Measurements from ENCODE around the gene TXK. TPM values are rescaled to one million over a fixed set of nuclear protein-coding genes. Genes with fewer than 3 reads are reported as not detected.
A peak's percentile ranks its signal among the peaks of the same experiment; 100 is the strongest.

Gene TXK
- total RNA-seq, 1 donor from 2014 or later = 1.7 TPM

GRCh38 chr4:48032721-48033120 is 101.3 kb downstream of the TXK start:
- Mint-ChIP-seq H3K36me3 (peaks cover 34% of the 10 kb centered on the region), H3K4me1 (peaks cover 15% of the 10 kb centered on the region), H3K27ac (no peak overlapping the region), H3K4me3 (no peak overlapping the region), H3K27me3 (ENCODE audit: low read depth) (no peaks in the 10 kb centered on the region), H3K9me3 (peaks cover 3% of the 10 kb centered on the region)
- DNase-seq (ENCODE audit: low spot score in 2 of 2, unreplicated experiment in 2 of 2) = no peak
- TF ChIP-seq, protein P1, sequence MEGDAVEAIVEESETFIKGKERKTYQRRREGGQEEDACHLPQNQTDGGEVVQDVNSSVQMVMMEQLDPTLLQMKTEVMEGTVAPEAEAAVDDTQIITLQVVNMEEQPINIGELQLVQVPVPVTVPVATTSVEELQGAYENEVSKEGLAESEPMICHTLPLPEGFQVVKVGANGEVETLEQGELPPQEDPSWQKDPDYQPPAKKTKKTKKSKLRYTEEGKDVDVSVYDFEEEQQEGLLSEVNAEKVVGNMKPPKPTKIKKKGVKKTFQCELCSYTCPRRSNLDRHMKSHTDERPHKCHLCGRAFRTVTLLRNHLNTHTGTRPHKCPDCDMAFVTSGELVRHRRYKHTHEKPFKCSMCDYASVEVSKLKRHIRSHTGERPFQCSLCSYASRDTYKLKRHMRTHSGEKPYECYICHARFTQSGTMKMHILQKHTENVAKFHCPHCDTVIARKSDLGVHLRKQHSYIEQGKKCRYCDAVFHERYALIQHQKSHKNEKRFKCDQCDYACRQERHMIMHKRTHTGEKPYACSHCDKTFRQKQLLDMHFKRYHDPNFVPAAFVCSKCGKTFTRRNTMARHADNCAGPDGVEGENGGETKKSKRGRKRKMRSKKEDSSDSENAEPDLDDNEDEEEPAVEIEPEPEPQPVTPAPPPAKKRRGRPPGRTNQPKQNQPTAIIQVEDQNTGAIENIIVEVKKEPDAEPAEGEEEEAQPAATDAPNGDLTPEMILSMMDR (IDR thresholded peaks at IDR 0.05; ENCODE audit: unreplicated experiment) = no peak

- Mint-ChIP-seq H3K9me3 (peaks cover 4% of the 10 kb centered on the region), H3K4me3 (no peak overlapping the region), H3K27ac (peak overlapping the region; percentile 35), H3K36me3 (peaks cover 39% of the 10 kb centered on the region), H3K27me3 (ENCODE audit: low read depth) (no peaks in the 10 kb centered on the region), H3K4me1 (peaks cover 15% of the 10 kb centered on the region)
- no peak for DNase-seq (ENCODE audit: low spot score in 2 of 2, unreplicated experiment in 2 of 2)
- TF ChIP-seq, protein P1 (IDR thresholded peaks at IDR 0.05; ENCODE audit: unreplicated experiment) = no peak
Measured at GRCh38 chr4:48031802-48032525, 102.1 kb downstream of the TXK start.

GRCh38 chr4:48030470-48030869 is 103.6 kb downstream of the TXK start:
- Mint-ChIP-seq H3K27ac (peak overlapping the region; percentile 6), H3K4me1 (peaks cover 15% of the 10 kb centered on the region), H3K9me3 (peaks cover 4% of the 10 kb centered on the region), H3K4me3 (no peak overlapping the region), H3K36me3 (peaks cover 33% of the 10 kb centered on the region), H3K27me3 (ENCODE audit: low read depth) (no peaks in the 10 kb centered on the region)
- TF ChIP-seq, protein P1 (IDR thresholded peaks at IDR 0.05; ENCODE audit: unreplicated experiment) = no peak
- DNase-seq (ENCODE audit: low spot score in 2 of 2, unreplicated experiment in 2 of 2) = no peak

DNA sequence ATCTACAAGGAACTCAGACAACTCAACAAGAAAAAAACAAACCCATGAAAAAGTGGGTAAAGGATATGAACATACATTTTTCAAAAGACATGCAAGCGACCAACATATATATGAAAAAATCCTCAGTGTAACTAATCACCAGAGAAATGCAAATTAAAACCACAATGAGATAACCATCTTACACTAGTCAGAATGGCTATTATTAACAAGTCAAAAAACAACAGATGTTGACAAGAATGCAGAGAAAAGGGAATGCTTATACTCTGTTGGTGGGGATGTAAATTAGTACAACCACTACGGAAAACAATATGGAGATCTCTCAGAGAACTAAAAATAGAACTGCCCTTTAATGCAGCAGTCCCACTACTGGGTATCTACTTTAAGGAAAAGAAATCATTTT is 105.4 kb downstream of the TXK start:
- H3K27ac Mint-ChIP-seq = no peak overlapping the region
- H3K9me3 Mint-ChIP-seq = peaks cover 4% of the 10 kb centered on the region
- peaks cover 25% of the 10 kb centered on the region for H3K4me1 Mint-ChIP-seq
- TF ChIP-seq, protein P1 (IDR thresholded peaks at IDR 0.05; ENCODE audit: unreplicated experiment) = no peak
- H3K27me3 Mint-ChIP-seq (ENCODE audit: low read depth) = no peaks in the 10 kb centered on the region
- H3K4me3 Mint-ChIP-seq = no peak overlapping the region
- no peak for DNase-seq (ENCODE audit: low spot score in 2 of 2, unreplicated experiment in 2 of 2)
- H3K36me3 Mint-ChIP-seq = peaks cover 25% of the 10 kb centered on the region

GRCh38 chr4:48027653-48028052 is 106.4 kb downstream of the TXK start:
- no peaks in the 10 kb centered on the region for H3K27me3 Mint-ChIP-seq (ENCODE audit: low read depth)
- H3K4me3 Mint-ChIP-seq = no peak overlapping the region
- DNase-seq (ENCODE audit: low spot score in 2 of 2, unreplicated experiment in 2 of 2) = no peak
- H3K4me1 Mint-ChIP-seq = peaks cover 23% of the 10 kb centered on the region
- peaks cover 4% of the 10 kb centered on the region for H3K9me3 Mint-ChIP-seq
- no peak overlapping the region for H3K27ac Mint-ChIP-seq
- H3K36me3 Mint-ChIP-seq = peaks cover 25% of the 10 kb centered on the region
- TF ChIP-seq, protein P1 (IDR thresholded peaks at IDR 0.05; ENCODE audit: unreplicated experiment) = no peak

Measured in mesothelial cell of epicardium (in vitro differentiated cells).